Ovary (tissue), 3 donors: ENCODE results near the gene FLNB.

Experiments
- CTCF ChIP-seq, 3 donors: fragments of 450-650 bp in 2 of 3; fragments of 200-600 bp in 1 of 3; IDR thresholded peaks; one replicate each; pipeline versions ENCODE4 v1.5.1 to v1.8.0; 2016 to 2022; ENCODE audit warnings: antibody characterized with exemption in 3 of 3, mild to moderate bottlenecking in 1 of 3
- EP300 ChIP-seq: sonication (generic); formaldehyde crosslinking; IDR thresholded peaks from one replicate; pipeline ENCODE4 v1.6.1; 2017; ENCODE audit warnings: antibody characterized with exemption
- POLR2A ChIP-seq: fragments of 450-650 bp; IDR thresholded peaks from one replicate; pipeline ENCODE4 v1.6.1; 2017; ENCODE audit warnings: antibody characterized with exemption, mild to moderate bottlenecking, moderate library complexity
- donor health status: DM: no; HTN: no; CAD: no.

GRCh38 chr3:58106640-58107039 is 98.4 kb downstream of the FLNB start:
- TF ChIP-seq CTCF (IDR thresholded peaks at IDR 0.05): no peak
- no peak for TF ChIP-seq EP300
- no peak for TF ChIP-seq POLR2A
